AG04450 (cell line): ENCODE data around the gene DSP. TPM values are rescaled to one million over a fixed set of nuclear protein-coding genes. Genes with fewer than 3 reads are reported as not detected.
A peak's percentile ranks its signal among the peaks of the same experiment; 100 is the strongest.

Experiments used
- CTCF ChIA-PET: fragments of 300-600, 350-600 bp; formaldehyde crosslinking; extraction: SDS; loops from one replicate; lab custom pipeline; 2022; ENCODE audit warnings: antibody characterized with exemption, inconsistent platforms; lab: Charles Lee
- POLR2A ChIA-PET: fragments of 350-600 bp; formaldehyde crosslinking; extraction: SDS; loops from one replicate; lab custom pipeline; 2021; ENCODE audit warnings: antibody characterized with exemption, inconsistent platforms; lab: Yijun Ruan, JAX
- DNase-seq: peaks from one replicate; pipeline ENCODE4 v3.0.0-alpha.2; 2011; ENCODE audit warnings: low read depth, low spot score
- H3K27ac ChIP-seq: one replicate; pipeline ENCODE4 v1.5.1; 2012; ENCODE audit warnings: low read depth, low read length, control low read depth
- H3K27me3 ChIP-seq: one replicate; pipeline ENCODE4 v1.6.0; 2012; ENCODE audit warnings: low read length; ENCODE audit not compliant: control insufficient read depth, insufficient read depth
- H3K4me3 ChIP-seq: 2 replicates; pipeline ENCODE4 v1.5.1; 2011; ENCODE audit warnings: mild to moderate bottlenecking, low read depth, low read length, control low read depth
- H3K9me3 ChIP-seq: 2 replicates; pipeline ENCODE4 v1.5.1; 2012; ENCODE audit warnings: low read length; ENCODE audit not compliant: control insufficient read depth, insufficient read depth
- CTCF ChIP-seq: IDR thresholded peaks from 2 replicates; pipeline ENCODE4 v1.5.1; 2011; ENCODE audit warnings: low read depth, low read length, control low read depth, inconsistent platforms
- polyA plus RNA-seq: library from polyadenylated mRNA; depleted of rRNA; stranded (reverse); fragments of >200 nt; gene quantifications from 2 replicates; pipeline ENCODE4 v1.2.3, GENCODE V29; 2011

Gene DSP
- polyA plus RNA-seq, 1 experiment = 3.6 TPM

GRCh38 chr6:7562769-7563168 is 21.3 kb downstream of the DSP start:
- H3K27ac ChIP-seq = no peak overlapping the region
- no peaks in the 10 kb centered on the region for H3K9me3 ChIP-seq
- H3K27me3 ChIP-seq = no peaks in the 10 kb centered on the region
- ChIA-PET CTCF (interaction anchor here (0.6 kb wide), 1 partner anchor 839 kb away, joined by 3 read pairs; no protein-coding TSS in a partner anchor), POLR2A (interaction anchor here (0.6 kb wide), 1 partner anchor 173 kb away, joined by 4 read pairs; the partner anchor contains the start of gene CAGE1)
- no peak overlapping the region for H3K4me3 ChIP-seq
- TF ChIP-seq CTCF = no peak
- DNase-seq = no peak

GRCh38 chr6:7566107-7566506 is 24.6 kb downstream of the DSP start:
- ChIA-PET POLR2A (no interaction called here), CTCF (interaction anchor here (0.6 kb wide), 1 partner anchor 176 kb away, joined by 3 read pairs; no protein-coding TSS in a partner anchor)
- Histone ChIP-seq H3K27me3 (no peaks in the 10 kb centered on the region), H3K27ac (no peak overlapping the region), H3K9me3 (no peaks in the 10 kb centered on the region), H3K4me3 (no peak overlapping the region)
- DNase-seq = no peak
- TF ChIP-seq CTCF = no peak

- DNase-seq = no peak
- POLR2A ChIA-PET = no interaction called here
- H3K27me3 ChIP-seq = no peaks in the 10 kb centered on the region
- H3K9me3 ChIP-seq = no peaks in the 10 kb centered on the region
- no peak for TF ChIP-seq CTCF
- CTCF ChIA-PET = no interaction called here
- H3K4me3 ChIP-seq = no peak overlapping the region
- no peak overlapping the region for H3K27ac ChIP-seq
These were observed 25.2 kb downstream of the DSP start for GRCh38 chr6:7566617-7567173.

GRCh38 chr6:7568021-7568420 is 26.6 kb downstream of the DSP start:
- no peak for TF ChIP-seq CTCF
- H3K27me3 ChIP-seq = no peaks in the 10 kb centered on the region
- H3K9me3 ChIP-seq = no peaks in the 10 kb centered on the region
- H3K4me3 ChIP-seq = no peak overlapping the region
- DNase-seq = peak; percentile 23
- CTCF ChIA-PET = no interaction called here
- POLR2A ChIA-PET = no interaction called here
- no peak overlapping the region for H3K27ac ChIP-seq

GRCh38 chr6:7569082-7569481 is 27.6 kb downstream of the DSP start:
- Histone ChIP-seq H3K9me3 (no peaks in the 10 kb centered on the region), H3K27me3 (no peaks in the 10 kb centered on the region), H3K27ac (no peak overlapping the region), H3K4me3 (no peak overlapping the region)
- ChIA-PET CTCF (no interaction called here), POLR2A (no interaction called here)
- TF ChIP-seq CTCF = no peak
- DNase-seq = no peak
